H1 (cell line): Measurements from ENCODE around the gene GNG13. TPM values are rescaled to one million over a fixed set of nuclear protein-coding genes. Genes with fewer than 3 reads are reported as not detected.

Experiments used
- CTCF ChIA-PET: fragments of 300-600 bp; sonication (Branson Sonifier 250); formaldehyde crosslinking; loops from one replicate; lab custom pipeline; 2021; ENCODE audit not compliant: partially characterized antibody; lab: Charles Lee
- POLR2A ChIA-PET: fragments of 300-600 bp; sonication (Branson Sonifier 250); formaldehyde crosslinking; loops from one replicate; lab custom pipeline; 2021; ENCODE audit warnings: inconsistent platforms; ENCODE audit not compliant: partially characterized antibody; lab: Charles Lee
- DNase-seq, 2 experiments: peaks; one replicate each; pipeline versions ENCODE4 v3.0.0 to v3.0.0-alpha.2; 2010 to 2022; ENCODE audit warnings: low spot score in 2 of 2, low read depth in 1 of 2, mixed read lengths in 1 of 2
- FAIRE-seq: peaks from 2 replicates; lab custom pipeline; 2011; peaks lifted over from hg19 to GRCh38; lab: Jason Lieb, UNC
- H2AFZ ChIP-seq: 2 replicates; pipeline ENCODE4 v1.8.1; 2012; ENCODE audit warnings: low read length, inconsistent platforms
- H2AK5ac ChIP-seq: 2 replicates; pipeline ENCODE4 v1.6.1; 2013; ENCODE audit warnings: low read depth, low read length
- H2BK120ac ChIP-seq: replicated peaks from 2 replicates; pipeline ENCODE3; 2013; ENCODE audit warnings: low read depth, low read length, inconsistent platforms
- H2BK12ac ChIP-seq: 2 replicates; pipeline ENCODE4 v1.6.1; 2013; ENCODE audit warnings: low read depth, low read length
- H2BK15ac ChIP-seq: 2 replicates; pipeline ENCODE4 v1.6.1; 2013; ENCODE audit warnings: low read length
- H2BK20ac ChIP-seq: 2 replicates; pipeline ENCODE4 v1.6.1; 2013; ENCODE audit warnings: low read length
- H2BK5ac ChIP-seq: 2 replicates; pipeline ENCODE4 v1.6.1; 2013; ENCODE audit warnings: low read depth, low read length
- H3K14ac ChIP-seq: 2 replicates; pipeline ENCODE4 v1.6.1; 2013; ENCODE audit warnings: inconsistent platforms; ENCODE audit not compliant: insufficient read length
- H3K18ac ChIP-seq: 2 replicates; pipeline ENCODE4 v1.6.1; 2013; ENCODE audit warnings: low read length; ENCODE audit errors: extremely low read depth
- H3K23ac ChIP-seq: 2 replicates; pipeline ENCODE4 v1.6.1; 2013; ENCODE audit warnings: inconsistent platforms; ENCODE audit not compliant: insufficient read length
- H3K23me2 ChIP-seq: 2 replicates; pipeline ENCODE4 v1.6.1; 2013; ENCODE audit warnings: low read depth, low read length
- H3K27ac ChIP-seq: 2 replicates; pipeline ENCODE4 v1.6.1; 2011; ENCODE audit warnings: low read depth, low read length, inconsistent platforms
- H3K27me3 ChIP-seq, 4 experiments: replicated peaks in 1 of 4; 1 replicate in 1 of 4; 2 replicates in 3 of 4; pipeline versions ENCODE4 v1.6.1 to v1.8.1; 2011 to 2013; ENCODE audit warnings: low read length in 3 of 4, mild to moderate bottlenecking in 3 of 4, inconsistent platforms in 2 of 4, mixed read lengths in 2 of 4, moderate library complexity in 1 of 4; ENCODE audit not compliant: control insufficient read depth in 3 of 4, insufficient read depth in 3 of 4; ENCODE audit errors: extremely low read depth in 1 of 4
- H3K36me3 ChIP-seq, 4 experiments: 2 replicates each; pipeline versions ENCODE4 v1.6.1 to v1.8.1; 2011 to 2013; ENCODE audit warnings: mild to moderate bottlenecking in 4 of 4, low read length in 3 of 4, moderate library complexity in 2 of 4, control low read depth in 1 of 4, inconsistent platforms in 1 of 4; ENCODE audit not compliant: insufficient read depth in 4 of 4, control insufficient read depth in 2 of 4
- H3K4ac ChIP-seq: replicated peaks from 2 replicates; pipeline ENCODE3; 2013; ENCODE audit warnings: low read length, low read depth, mixed read lengths, inconsistent platforms; ENCODE audit not compliant: insufficient read length
- H3K4me1 ChIP-seq, 4 experiments: replicated peaks in 1 of 4; 1 replicate in 1 of 4; 2 replicates in 3 of 4; pipeline versions ENCODE4 v1.6.1 to v1.8.1; 2011 to 2013; ENCODE audit warnings: low read length in 3 of 4, inconsistent platforms in 2 of 4, mixed read lengths in 1 of 4; ENCODE audit not compliant: insufficient read depth in 4 of 4, control insufficient read depth in 3 of 4
- H3K4me2 ChIP-seq, 2 experiments: 2 replicates each; pipeline versions ENCODE4 v1.6.1 to v1.8.1; 2011 to 2013; ENCODE audit warnings: low read depth in 2 of 2, low read length in 2 of 2, control low read depth in 1 of 2, inconsistent platforms in 1 of 2, mild to moderate bottlenecking in 1 of 2; ENCODE audit not compliant: insufficient read depth in 1 of 2
- H3K4me3 ChIP-seq, 4 experiments: fragments of 200-600, 300-600 bp in 1 of 4; sonication (generic), shearing (Covaris generic), sonication (Bioruptor Twin) in 1 of 4; 2 replicates each; pipeline versions ENCODE4 v1.5.1 to v1.8.1; 2011 to 2016; ENCODE audit warnings: low read length in 4 of 4, low read depth in 3 of 4, control low read depth in 2 of 4, inconsistent platforms in 2 of 4, mild to moderate bottlenecking in 2 of 4, mixed read lengths in 1 of 4, moderate library complexity in 1 of 4; ENCODE audit not compliant: insufficient read depth in 2 of 4; ENCODE audit errors: extremely low read depth in 1 of 4
- H3K56ac ChIP-seq: replicated peaks from 2 replicates; pipeline ENCODE3; 2013; ENCODE audit warnings: low read depth, mild to moderate bottlenecking, mixed read lengths, low read length, inconsistent platforms; ENCODE audit not compliant: insufficient read length
- H3K79me1 ChIP-seq: 2 replicates; pipeline ENCODE4 v1.6.1; 2013; ENCODE audit warnings: low read depth, low read length, control low read depth
- H3K79me2 ChIP-seq, 2 experiments: 2 replicates each; pipeline versions ENCODE4 v1.6.1 to v1.8.1; 2012 to 2013; ENCODE audit warnings: low read length in 2 of 2, mild to moderate bottlenecking in 2 of 2, inconsistent platforms in 1 of 2; ENCODE audit not compliant: insufficient read depth in 2 of 2, control insufficient read depth in 1 of 2
- H3K9ac ChIP-seq, 4 experiments: replicated peaks in 1 of 4; 1 replicate in 1 of 4; 2 replicates in 3 of 4; pipeline versions ENCODE4 v1.6.1 to v1.8.1; 2011 to 2013; ENCODE audit warnings: low read depth in 3 of 4, low read length in 3 of 4, control low read depth in 2 of 4, mild to moderate bottlenecking in 2 of 4, moderate library complexity in 2 of 4, inconsistent platforms in 1 of 4; ENCODE audit errors: extremely low read depth in 1 of 4
- H3K9me3 ChIP-seq, 2 experiments: 2 replicates each; pipeline versions ENCODE4 v1.6.1 to v1.8.1; 2012 to 2013; ENCODE audit warnings: mild to moderate bottlenecking in 2 of 2, moderate library complexity in 2 of 2, control low read depth in 1 of 2, inconsistent platforms in 1 of 2, low read depth in 1 of 2, low read length in 1 of 2, mixed read lengths in 1 of 2; ENCODE audit not compliant: insufficient read depth in 2 of 2
- H4K20me1 ChIP-seq, 2 experiments: replicated peaks in 1 of 2; 2 replicates each; pipeline versions ENCODE3 to v1.8.1; 2011 to 2013; ENCODE audit warnings: inconsistent platforms in 2 of 2, low read length in 2 of 2, mild to moderate bottlenecking in 1 of 2; ENCODE audit not compliant: insufficient read depth in 2 of 2, control insufficient read depth in 1 of 2
- H4K5ac ChIP-seq: 2 replicates; pipeline ENCODE4 v1.6.1; 2013; ENCODE audit warnings: low read length, low read depth, mixed read lengths, inconsistent platforms; ENCODE audit not compliant: insufficient read length
- H4K8ac ChIP-seq: 2 replicates; pipeline ENCODE4 v1.8.0; 2013; ENCODE audit warnings: mild to moderate bottlenecking, moderate library complexity, low read length, inconsistent platforms; ENCODE audit not compliant: insufficient read depth; ENCODE audit errors: extremely low read depth
- H4K91ac ChIP-seq: replicated peaks from 2 replicates; pipeline ENCODE3; 2013; ENCODE audit warnings: low read length, mixed read lengths, inconsistent platforms; ENCODE audit not compliant: insufficient read length
- BRCA1 ChIP-seq: IDR thresholded peaks from 2 replicates; pipeline ENCODE4 v1.6.1; 2012; ENCODE audit warnings: low read depth, low read length, improper control_type of control experiment
- CBX8 ChIP-seq: fragments of 300-800, 300-1000 bp; sonication (generic); IDR thresholded peaks from 2 replicates; pipeline ENCODE4 v1.7.1; 2016; ENCODE audit warnings: low read depth, low read length, borderline replicate concordance
- GABPA ChIP-seq: IDR thresholded peaks from 2 replicates; pipeline ENCODE4 v1.6.1; 2011; ENCODE audit warnings: mild to moderate bottlenecking, low read length, moderate library complexity, borderline replicate concordance; ENCODE audit not compliant: insufficient read depth
- JUND ChIP-seq: IDR thresholded peaks from 2 replicates; pipeline ENCODE4 v1.6.1; 2011; ENCODE audit warnings: mild to moderate bottlenecking, improper control_type of control experiment, low read length
- NRF1 ChIP-seq: IDR thresholded peaks from 2 replicates; pipeline ENCODE4 v1.6.1; 2011; ENCODE audit warnings: mild to moderate bottlenecking, low read depth, low read length, improper control_type of control experiment
- SP1 ChIP-seq: IDR thresholded peaks from 2 replicates; pipeline ENCODE4 v1.6.1; 2011; ENCODE audit warnings: low read depth, low read length
- SP2 ChIP-seq: IDR thresholded peaks from 2 replicates; pipeline ENCODE4 v1.6.1; 2012; ENCODE audit warnings: mild to moderate bottlenecking, low read length, inconsistent platforms
- TAF1 ChIP-seq: IDR thresholded peaks from 2 replicates; pipeline ENCODE4 v1.6.1; 2011; ENCODE audit warnings: mild to moderate bottlenecking, low read depth, low read length
- WGBS, 2 experiments: shearing (Covaris generic) in 1 of 2; methylation state at CpG; one replicate each; pipeline versions ENCODE4 v1.1.6 to v1.1.7; 2013 to 2015; ENCODE audit warnings: low lambda C conversion rate in 2 of 2, mixed read lengths in 2 of 2, inconsistent platforms in 1 of 2, low coverage in 1 of 2, missing lambda C conversion rate in 1 of 2; ENCODE audit not compliant: insufficient replicate concordance in 2 of 2, insufficient coverage in 1 of 2, insufficient read length in 1 of 2; ENCODE audit errors: extremely low coverage in 1 of 2, missing lambda C conversion rate in 1 of 2; 5-methylcytosine and 5-hydroxymethylcytosine counted together
- polyA plus RNA-seq, 7 experiments: library from polyadenylated mRNA; depleted of rRNA in 3 of 7; stranded (reverse) in 5 of 7; unstranded in 2 of 7; fragments of >200 nt in 5 of 7; fragments of 200-250 nt in 2 of 7; gene quantifications; 1 replicate in 5 of 7; 2 replicates in 1 of 7; 4 replicates in 1 of 7; pipeline versions ENCODE4 v1.2.1 to v1.2.3, GENCODE V29; 2011 to 2013; ENCODE audit warnings: missing spikeins in 2 of 7, mixed read lengths in 2 of 7
- total RNA-seq: library from RNA; stranded (reverse); fragmentation: NEBNext Ultra II Directional; extraction: Animal tissue kit (Norgen Biotek cat#: 25700); gene quantifications from 2 replicates; pipeline ENCODE4 v1.2.1, GENCODE V29; 2021

The GNG13 gene
- total and polyA plus RNA-seq, 2 of the 8 experiments (the other 6 are each of a cell fraction or from before 2014, with no cell fraction given) = not detected

GRCh38 chr16:822174-822908, 21.8 kb upstream of the GNG13 start:
- Histone ChIP-seq H3K56ac (no peak overlapping the region), H2AFZ (no peak overlapping the region), H3K18ac (no peak overlapping the region), H2BK120ac (no peak overlapping the region), H3K23me2 (no peaks in the 10 kb centered on the region), H3K27ac (no peak overlapping the region), H3K9me3 (peaks cover 4 to 15% of the 10 kb centered on the region in 2 experiments; a peak in 3 of 4 replicates), H3K27me3 (0 out of 7 replicates have a peak, but pooled peaks cover 0 to 2% (median 0%) of the 10 kb centered on the region in 4 experiments), H4K20me1 (peaks cover 0 to 6% of the 10 kb centered on the region in 2 experiments), H3K36me3 (no peaks in the 10 kb centered on the region), H3K4ac (no peak overlapping the region), H3K23ac (no peak overlapping the region), H2BK12ac (no peak overlapping the region), H4K8ac (no peak overlapping the region), H3K14ac (no peak overlapping the region), H2BK5ac (no peak overlapping the region), H4K91ac (no peak overlapping the region), H2BK20ac (no peak overlapping the region; the same call in 1 of the 2 replicates), H3K4me1 (peaks cover 0 to 14% (median 0%) of the 10 kb centered on the region in 4 experiments; a peak in 2 of 7 replicates), H3K9ac (no peak overlapping the region), H2AK5ac (no peak overlapping the region), H2BK15ac (no peak overlapping the region), H3K4me2 (no peak overlapping the region), H3K79me2 (no peaks in the 10 kb centered on the region), H3K4me3 (no peak overlapping the region), H4K5ac (no peak overlapping the region), H3K79me1 (no peaks in the 10 kb centered on the region)
- 89% methylated on average over 19 of the region's 21 CpGs; no CpG with 5 or more reads in 1 of the 2 experiments for WGBS, 2 experiments
- TF ChIP-seq BRCA1 (no peak), SP2 (no peak), JUND (no peak), TAF1 (no peak), SP1 (no peak), NRF1 (no peak), GABPA (no peak), CBX8 (no peak)
- ChIA-PET CTCF (interaction anchor here (1.6 kb wide), 1 partner anchor 235 kb away, joined by 8 read pairs; no protein-coding TSS in a partner anchor), POLR2A (no interaction called here)
- FAIRE-seq (no peak), DNase-seq (no peak)
